GM21367 (cell line): ENCODE results near the gene DLG2.

ENCODE experiments used
- ATAC-seq: cut with Tn5 transposase; IDR thresholded peaks from one replicate; pipeline ENCODE4 v1.9.1; 2021; ENCODE audit not compliant: unreplicated experiment

Gene DLG2

DNA sequence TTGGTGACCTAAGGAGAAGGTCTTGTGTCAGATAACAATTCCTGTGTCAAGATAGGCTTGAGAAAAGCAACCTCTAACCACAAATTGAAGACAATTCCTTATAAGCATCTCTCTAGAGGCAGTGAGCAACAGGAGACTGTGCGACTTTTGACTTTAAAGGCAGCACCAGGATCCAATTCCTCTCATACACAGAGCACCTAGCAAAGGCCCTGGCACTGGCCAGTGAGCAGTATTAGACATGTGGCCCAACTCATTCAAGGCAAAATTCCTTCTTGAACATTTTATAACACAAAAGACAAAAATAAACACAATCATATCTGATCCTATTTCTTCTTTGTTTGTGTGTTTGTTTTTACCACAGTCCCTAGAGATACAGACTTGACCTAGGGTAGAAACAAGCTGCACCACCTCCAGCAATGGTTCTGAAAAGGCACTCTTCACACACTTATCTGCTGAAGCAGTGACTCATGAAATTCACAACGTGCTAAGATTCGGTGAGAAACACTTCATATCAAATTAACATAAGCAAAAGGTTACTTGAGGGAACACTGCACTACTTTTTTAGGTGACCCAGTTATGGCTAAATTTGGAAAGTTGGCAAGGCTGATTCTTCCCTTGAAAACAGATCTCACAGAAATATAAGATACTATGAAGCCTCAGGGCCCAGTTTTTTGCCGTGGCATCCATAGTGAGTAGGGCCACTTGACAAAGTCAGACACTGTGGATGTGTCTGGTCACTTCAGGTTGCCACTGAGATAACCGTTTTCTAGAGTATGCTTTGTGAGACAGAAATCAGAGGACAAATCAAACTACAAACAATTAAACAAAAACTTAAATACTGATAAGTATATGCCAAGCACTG lies 1018.9 kb downstream of the DLG2 start:
- no peak for ATAC-seq

GRCh38 chr11:84594602-84595001 lies 1032.5 kb downstream of the DLG2 start:
- no peak for ATAC-seq

DNA sequence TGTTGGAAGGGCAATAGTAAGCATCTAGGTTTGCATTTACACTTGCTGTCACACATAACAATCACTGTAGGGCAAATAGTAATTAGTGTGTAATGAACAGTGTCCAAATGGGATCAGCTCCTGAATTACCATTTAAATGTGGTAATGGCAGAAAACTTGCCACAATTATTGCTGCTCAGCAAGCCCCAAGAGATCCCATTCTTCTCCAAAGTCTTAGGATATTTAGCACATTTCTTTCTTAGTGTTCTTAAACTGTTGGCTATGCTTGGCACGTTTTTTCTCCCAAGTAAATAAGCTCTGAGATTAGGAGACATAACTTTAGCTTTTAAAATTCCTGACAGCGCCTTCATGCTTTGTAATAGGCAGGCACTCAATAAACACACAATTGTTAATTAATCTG lies 1037.0 kb downstream of the DLG2 start:
- no peak for ATAC-seq

- ATAC-seq = no peak
Measured at GRCh38 chr11:84588131-84588829, 1038.9 kb downstream of the DLG2 start.

DNA sequence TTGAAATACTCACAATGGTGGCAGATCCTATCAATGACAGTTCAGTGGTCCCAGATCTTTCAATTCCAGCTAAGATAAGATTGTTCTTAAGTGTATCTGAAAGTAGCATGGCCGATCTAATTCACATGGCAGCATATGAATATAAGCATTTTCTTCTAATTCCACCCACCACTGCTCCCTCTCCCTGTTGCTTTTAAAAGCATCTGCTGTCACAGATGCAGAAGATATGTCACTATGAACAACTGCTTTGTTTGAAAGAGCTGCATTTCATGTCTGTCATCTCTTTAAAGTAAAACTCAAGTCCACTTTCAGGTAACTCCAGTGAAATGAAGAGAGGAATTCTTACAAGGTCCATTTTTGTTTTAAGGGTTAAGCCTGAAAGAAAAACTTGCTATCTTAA lies 1044.0 kb downstream of the DLG2 start:
- ATAC-seq = no peak

DNA sequence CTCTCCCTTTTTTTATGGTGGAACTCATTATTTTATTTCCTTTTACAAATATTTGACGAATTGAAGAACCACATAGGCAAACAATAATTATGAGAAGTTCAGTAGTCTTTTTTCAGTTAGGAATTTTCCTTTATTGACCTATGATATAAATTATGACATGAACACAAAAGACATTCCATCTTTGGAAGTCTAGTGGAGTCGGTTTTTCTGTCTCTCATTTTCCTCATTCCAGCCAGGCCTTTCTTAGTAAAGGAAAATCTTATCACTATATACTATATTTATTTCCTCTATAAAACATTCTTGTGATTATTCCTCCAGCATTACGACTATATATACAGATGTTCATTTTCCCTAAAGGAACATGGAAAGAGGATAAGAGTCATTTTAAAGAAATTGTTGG lies 1046.1 kb downstream of the DLG2 start:
- ATAC-seq = no peak

DNA sequence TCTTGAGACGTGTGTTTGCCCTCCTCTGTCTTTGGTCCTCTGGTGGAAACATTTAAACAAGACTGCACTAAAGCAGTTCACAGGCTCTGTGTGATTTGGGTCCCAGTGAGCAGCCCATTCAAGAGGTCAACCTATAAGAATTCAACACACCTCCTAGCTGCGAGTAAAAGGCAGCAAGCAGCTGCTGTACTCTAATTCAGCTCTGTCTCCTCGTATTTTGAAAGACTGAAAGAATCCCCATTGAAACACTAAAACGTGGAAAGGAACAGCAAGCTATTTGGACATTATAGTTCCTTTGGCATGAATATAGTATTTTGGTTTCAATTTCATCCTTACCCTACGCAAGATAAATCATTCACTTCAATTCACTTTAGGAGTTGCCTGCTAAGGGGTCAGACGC lies 1046.7 kb downstream of the DLG2 start:
- no peak for ATAC-seq

DNA sequence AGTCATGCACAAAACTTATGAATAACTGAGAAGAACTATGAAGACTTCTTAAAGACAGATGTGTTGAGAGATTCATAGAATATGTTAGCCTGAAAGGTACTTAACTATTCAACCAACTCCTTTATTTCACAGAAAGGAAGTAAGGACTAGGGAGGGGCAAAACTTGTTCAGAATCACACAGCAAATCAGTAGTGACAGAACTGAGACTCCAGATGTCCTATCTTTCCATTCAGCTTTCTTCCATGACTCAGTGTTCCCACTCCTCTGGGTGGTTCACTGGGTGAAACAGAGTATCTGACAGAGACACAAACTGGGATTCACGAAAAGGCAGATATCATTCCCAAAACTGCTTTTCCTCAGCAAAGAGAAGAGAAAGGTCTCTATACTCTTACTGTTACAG lies 1053.3 kb downstream of the DLG2 start:
- no peak for ATAC-seq

GRCh38 chr11:84566671-84567070 lies 1060.5 kb downstream of the DLG2 start:
- no peak for ATAC-seq

- ATAC-seq = no peak
Measured at GRCh38 chr11:84564867-84565184, 1062.3 kb downstream of the DLG2 start.

- ATAC-seq = peak; percentile 81
Measured at GRCh38 chr11:84564180-84564866, 1062.8 kb downstream of the DLG2 start.

DNA sequence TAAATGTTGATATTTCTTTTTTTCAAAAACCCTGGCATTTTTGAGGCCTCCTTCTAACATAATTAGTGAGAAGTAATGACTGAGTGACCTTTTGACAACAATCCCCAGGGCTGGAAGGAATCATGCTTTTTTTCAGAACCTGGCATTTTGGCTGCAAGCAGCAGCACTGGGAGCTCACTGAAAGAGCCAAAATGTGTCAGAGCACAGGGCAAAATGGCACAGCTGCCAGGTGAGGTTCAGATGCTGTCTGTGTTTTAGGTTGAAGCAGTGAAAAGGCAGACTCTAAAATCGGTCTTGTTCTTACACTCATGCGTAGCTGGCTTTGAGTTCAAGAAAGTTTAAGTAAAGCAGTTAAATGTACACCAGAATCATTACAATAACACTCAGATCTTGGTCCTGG lies 1063.8 kb downstream of the DLG2 start:
- no peak for ATAC-seq

- ATAC-seq = no peak
Measured at GRCh38 chr11:84560206-84560605, 1066.9 kb downstream of the DLG2 start.

DNA sequence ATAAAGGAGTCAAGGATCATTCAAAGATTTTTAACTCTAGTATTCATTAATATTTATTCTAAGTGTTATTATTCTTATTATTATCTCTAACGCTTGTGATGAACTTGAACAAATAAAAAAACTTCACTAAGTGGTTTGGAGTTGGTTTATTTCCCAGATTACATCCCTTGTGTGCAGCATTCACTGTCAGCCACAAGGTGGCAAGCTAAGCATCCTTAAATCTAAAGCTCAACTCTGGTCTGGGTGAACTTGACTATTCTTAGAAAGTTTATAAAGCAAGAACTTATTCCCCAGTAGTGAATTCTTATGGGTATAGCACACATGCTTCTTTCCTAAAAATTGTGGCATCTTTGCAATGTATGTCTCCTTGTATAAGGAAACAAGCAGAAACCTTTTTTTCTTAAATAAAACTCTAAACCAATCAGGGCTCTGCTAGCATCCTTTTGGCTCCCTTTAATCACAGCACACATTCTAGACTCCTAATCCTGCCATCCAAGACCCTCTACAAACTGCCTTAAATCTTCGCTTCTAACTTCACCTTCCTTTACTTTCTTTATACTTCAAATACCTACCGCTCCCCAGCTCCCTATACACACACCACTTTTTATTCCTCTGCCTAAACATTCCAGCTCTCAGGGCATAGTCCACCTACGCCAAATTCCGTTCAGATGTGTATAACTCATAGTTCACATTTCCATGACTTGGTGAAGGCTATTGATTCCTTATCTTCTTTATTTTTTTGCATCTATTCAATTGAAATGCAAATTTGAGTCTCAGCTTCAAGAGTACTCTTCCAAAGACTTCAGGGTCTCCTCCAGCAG lies 1068.8 kb downstream of the DLG2 start:
- ATAC-seq = peak; percentile 93

DNA sequence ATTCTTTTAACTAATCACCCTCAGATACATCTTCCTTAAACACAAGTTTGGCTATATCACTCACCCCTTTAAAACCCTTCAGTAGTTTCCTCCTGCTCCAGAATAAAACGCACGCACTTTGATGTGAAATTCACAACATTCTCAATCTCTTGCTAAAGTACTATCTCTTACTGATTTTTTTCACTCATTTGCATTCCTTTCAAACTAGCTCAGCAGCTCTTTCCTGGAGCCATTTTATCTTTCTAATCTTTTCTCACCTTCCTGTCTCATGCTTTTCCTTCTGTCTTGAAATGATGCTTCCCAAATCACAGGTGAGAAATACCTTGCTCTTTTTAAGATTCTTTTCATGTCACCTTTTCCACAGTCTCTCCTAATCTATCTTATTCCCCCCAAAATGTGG lies 1074.4 kb downstream of the DLG2 start:
- no peak for ATAC-seq

GRCh38 chr11:84549217-84549616 lies 1077.9 kb downstream of the DLG2 start:
- ATAC-seq = peak; percentile 95

- ATAC-seq = no peak
Measured at GRCh38 chr11:84544566-84544965, 1082.6 kb downstream of the DLG2 start.

- no peak for ATAC-seq
Measured at GRCh38 chr11:84543367-84544159, 1083.6 kb downstream of the DLG2 start.

DNA sequence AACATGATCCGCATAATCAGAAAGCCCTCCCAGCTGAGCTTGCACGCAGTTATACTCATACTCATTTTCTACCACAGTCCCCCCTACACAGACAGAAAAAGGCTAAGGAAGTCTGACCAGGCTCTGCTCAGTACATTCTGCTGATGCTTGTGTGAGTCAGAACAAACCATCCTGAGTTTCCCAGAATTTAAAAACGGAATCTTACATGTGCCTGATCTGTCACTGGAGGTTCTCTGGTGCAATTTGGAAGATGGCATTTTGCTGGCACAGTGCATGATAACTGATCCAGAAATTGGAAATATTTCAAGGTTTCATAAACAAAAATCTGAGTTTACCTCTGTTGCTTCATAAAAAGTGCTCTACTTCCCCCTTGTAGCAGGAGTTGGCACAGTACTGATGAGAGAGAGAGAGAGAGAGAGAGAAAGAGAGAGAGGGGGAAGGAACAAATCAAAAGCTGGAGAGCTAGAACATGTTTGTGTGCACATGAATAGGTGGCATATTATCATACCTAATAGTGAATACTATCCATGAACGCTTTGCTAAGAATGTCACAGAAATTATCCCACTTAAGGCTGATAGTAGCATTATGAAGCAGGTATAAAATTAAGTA lies 1085.3 kb downstream of the DLG2 start:
- no peak for ATAC-seq

DNA sequence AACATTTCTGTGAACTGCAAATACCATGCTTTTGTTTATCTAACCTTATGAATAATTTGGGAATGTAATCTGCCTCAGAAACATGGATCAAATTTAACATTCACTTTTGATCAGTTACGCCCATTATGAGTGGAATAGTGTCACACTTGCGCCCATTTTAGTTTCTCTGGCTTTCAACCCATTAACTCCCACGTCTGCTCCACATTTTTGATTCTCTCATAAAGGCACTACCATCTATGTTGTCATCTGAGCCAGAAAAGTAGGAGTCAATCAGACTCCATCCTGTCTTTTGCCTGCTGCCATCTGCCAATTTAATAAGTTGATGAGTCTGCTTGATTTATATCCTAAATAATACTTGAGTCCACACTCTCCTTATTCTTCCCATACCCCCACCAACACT lies 1090.7 kb downstream of the DLG2 start:
- no peak for ATAC-seq
